SK-N-SH treated with all-trans-retinoic acid at 6 μM for 48 hours (cell line): ENCODE results near the gene ZNF230.

ENCODE experiments used
- ATAC-seq: fragments of 200-7000 bp; cut with Tn5 transposase; 3 replicates; pipeline ENCODE4 v1.9.1; 2020; ENCODE audit warnings: mild to moderate bottlenecking, moderate library complexity
- ESRRG ChIP-seq: fragments of 250-450 bp; sonication (Bioruptor Pico); IDR thresholded peaks from 2 replicates; pipeline ENCODE4 v1.6.1; 2021; ENCODE audit warnings: mild to moderate bottlenecking
- GLIS3 ChIP-seq: fragments of 250-450 bp; sonication (Bioruptor Pico); IDR thresholded peaks from 2 replicates; pipeline ENCODE4 v1.5.0; 2020; ENCODE audit warnings: mild to moderate bottlenecking, moderate library complexity
- ISL1 ChIP-seq: fragments of 250-450 bp; sonication (Bioruptor Pico); IDR thresholded peaks from 2 replicates; pipeline ENCODE4 v2.1.2; 2022; ENCODE audit warnings: mild to moderate bottlenecking, moderate library complexity
- OSR1 ChIP-seq: fragments of 250-450 bp; sonication (Bioruptor Pico); IDR thresholded peaks from 2 replicates; pipeline ENCODE4 v1.8.0; 2022; ENCODE audit warnings: moderate library complexity, mild to moderate bottlenecking, inconsistent platforms
- POU6F1 ChIP-seq: fragments of 250-450 bp; sonication (Bioruptor Pico); IDR thresholded peaks from 2 replicates; pipeline ENCODE4 v1.8.0; 2021; ENCODE audit warnings: low read depth, mild to moderate bottlenecking, moderate library complexity, borderline replicate concordance
- PPARA ChIP-seq: fragments of 250-450 bp; sonication (Bioruptor Pico); IDR thresholded peaks from 2 replicates; pipeline ENCODE4 v1.5.0; 2020; ENCODE audit warnings: mild to moderate bottlenecking, borderline replicate concordance
- RARB ChIP-seq: fragments of 250-450 bp; sonication (Bioruptor Pico); IDR thresholded peaks from 2 replicates; pipeline ENCODE4 v1.8.0; 2021; ENCODE audit warnings: mild to moderate bottlenecking, moderate library complexity
- SNAI2 ChIP-seq: fragments of 250-450 bp; sonication (Bioruptor Pico); IDR thresholded peaks from 2 replicates; pipeline ENCODE4 v1.5.0; 2020; ENCODE audit warnings: mild to moderate bottlenecking, moderate library complexity
- TCF4 ChIP-seq: fragments of 250-450 bp; sonication (Bioruptor Pico); IDR thresholded peaks from 2 replicates; pipeline ENCODE4 v1.8.0; 2021; ENCODE audit warnings: mild to moderate bottlenecking, moderate library complexity, borderline replicate concordance
- ZC3H10 ChIP-seq: fragments of 250-450 bp; sonication (Bioruptor Pico); IDR thresholded peaks from 2 replicates; pipeline ENCODE4 v1.5.1; 2021; ENCODE audit warnings: mild to moderate bottlenecking, moderate library complexity
- ZFP3 ChIP-seq: fragments of 250-450 bp; sonication (Bioruptor Pico); IDR thresholded peaks from 2 replicates; pipeline ENCODE4 v1.5.0; 2020; ENCODE audit warnings: mild to moderate bottlenecking, moderate library complexity
- ZFP30 ChIP-seq: fragments of 450-650 bp; formaldehyde crosslinking; IDR thresholded peaks from 2 replicates; pipeline ENCODE4 v1.5.0; 2022; ENCODE audit warnings: mild to moderate bottlenecking, moderate library complexity
- ZNF565 ChIP-seq: fragments of 450-650 bp; formaldehyde crosslinking; conservative IDR thresholded peaks from 2 replicates; pipeline ENCODE4 v1.5.0; 2020; ENCODE audit warnings: low read depth, mild to moderate bottlenecking, moderate library complexity
- ZNF70 ChIP-seq: fragments of 450-650 bp; formaldehyde crosslinking; IDR thresholded peaks from 2 replicates; pipeline ENCODE4 v1.5.0; 2020; ENCODE audit warnings: mild to moderate bottlenecking, moderate library complexity
- ZNF8 ChIP-seq: fragments of 450-650 bp; formaldehyde crosslinking; IDR thresholded peaks from 2 replicates; pipeline ENCODE4 v1.5.0; 2020; ENCODE audit warnings: mild to moderate bottlenecking, moderate library complexity
- TF ChIP-seq, protein P1 (sequence below): fragments of 250-450 bp; sonication (Bioruptor Pico); IDR thresholded peaks from 2 replicates; pipeline ENCODE4 v1.5.0; 2020; ENCODE audit warnings: mild to moderate bottlenecking, moderate library complexity
- TF ChIP-seq, protein P2 (sequence below): fragments of 250-450 bp; sonication (Bioruptor Pico); IDR thresholded peaks from 2 replicates; pipeline ENCODE4 v1.8.0; 2020; ENCODE audit warnings: mild to moderate bottlenecking, moderate library complexity, borderline replicate concordance
- TF ChIP-seq, protein P3 (sequence below): fragments of 250-450 bp; sonication (Bioruptor Pico); IDR thresholded peaks from 2 replicates; pipeline ENCODE4 v1.5.1; 2020; ENCODE audit warnings: low read depth, mild to moderate bottlenecking, moderate library complexity

ZNF230 gene

DNA sequence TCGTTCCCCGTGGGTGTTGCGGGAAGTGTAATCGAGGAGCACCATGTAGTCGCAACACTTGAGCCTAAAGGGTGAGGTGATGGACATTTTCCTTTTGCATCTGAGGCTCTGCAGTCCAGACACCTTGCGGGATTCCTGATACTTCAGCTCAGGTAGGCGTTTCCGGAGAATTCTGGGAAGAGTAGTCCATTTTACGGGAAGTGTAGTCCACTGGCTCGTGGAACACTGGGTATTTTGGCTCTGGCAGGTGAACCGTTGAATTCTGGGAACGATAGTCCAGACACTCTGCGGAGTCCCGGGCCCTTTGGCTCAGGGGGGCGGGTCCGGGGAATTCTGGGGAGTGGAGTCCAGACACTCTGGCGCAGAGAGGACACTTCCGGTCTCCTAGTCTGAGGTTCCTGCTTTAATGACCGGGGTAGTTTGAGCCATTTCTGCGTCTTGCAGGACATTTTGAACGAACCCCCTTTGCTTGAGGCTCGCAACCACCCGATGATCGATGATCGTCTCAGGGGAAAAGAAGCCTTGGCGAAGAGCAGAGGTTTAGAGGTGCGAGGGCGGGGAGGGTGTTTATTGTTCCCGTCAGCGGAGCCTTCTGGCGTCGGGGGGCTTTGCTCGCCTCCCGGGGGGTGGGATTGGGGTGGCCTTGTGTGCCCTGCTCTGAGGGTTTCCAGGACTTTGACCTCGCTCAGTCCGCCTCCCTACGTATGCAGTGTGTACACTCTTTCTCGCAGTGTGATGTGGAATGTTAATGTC is 49.1 kb downstream of the ZNF230 start, which contains the start of gene ZNF223:
Gene ZNF223, plus strand, starts transcription at position 387 of the 753 bp plus-strand sequence. CDS start 3,141 bp downstream, outside the sequence.
- TF ChIP-seq, protein P1, sequence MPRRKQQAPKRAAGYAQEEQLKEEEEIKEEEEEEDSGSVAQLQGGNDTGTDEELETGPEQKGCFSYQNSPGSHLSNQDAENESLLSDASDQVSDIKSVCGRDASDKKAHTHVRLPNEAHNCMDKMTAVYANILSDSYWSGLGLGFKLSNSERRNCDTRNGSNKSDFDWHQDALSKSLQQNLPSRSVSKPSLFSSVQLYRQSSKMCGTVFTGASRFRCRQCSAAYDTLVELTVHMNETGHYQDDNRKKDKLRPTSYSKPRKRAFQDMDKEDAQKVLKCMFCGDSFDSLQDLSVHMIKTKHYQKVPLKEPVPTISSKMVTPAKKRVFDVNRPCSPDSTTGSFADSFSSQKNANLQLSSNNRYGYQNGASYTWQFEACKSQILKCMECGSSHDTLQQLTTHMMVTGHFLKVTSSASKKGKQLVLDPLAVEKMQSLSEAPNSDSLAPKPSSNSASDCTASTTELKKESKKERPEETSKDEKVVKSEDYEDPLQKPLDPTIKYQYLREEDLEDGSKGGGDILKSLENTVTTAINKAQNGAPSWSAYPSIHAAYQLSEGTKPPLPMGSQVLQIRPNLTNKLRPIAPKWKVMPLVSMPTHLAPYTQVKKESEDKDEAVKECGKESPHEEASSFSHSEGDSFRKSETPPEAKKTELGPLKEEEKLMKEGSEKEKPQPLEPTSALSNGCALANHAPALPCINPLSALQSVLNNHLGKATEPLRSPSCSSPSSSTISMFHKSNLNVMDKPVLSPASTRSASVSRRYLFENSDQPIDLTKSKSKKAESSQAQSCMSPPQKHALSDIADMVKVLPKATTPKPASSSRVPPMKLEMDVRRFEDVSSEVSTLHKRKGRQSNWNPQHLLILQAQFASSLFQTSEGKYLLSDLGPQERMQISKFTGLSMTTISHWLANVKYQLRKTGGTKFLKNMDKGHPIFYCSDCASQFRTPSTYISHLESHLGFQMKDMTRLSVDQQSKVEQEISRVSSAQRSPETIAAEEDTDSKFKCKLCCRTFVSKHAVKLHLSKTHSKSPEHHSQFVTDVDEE (CRISPR knock-in tag), result 0 out of 2 replicates have a peak, but pooled peaks have one; percentile 41
- TF ChIP-seq OSR1 (CRISPR knock-in tag) (no peak), RARB (CRISPR knock-in tag) (no peak), POU6F1 (no peak), PPARA (CRISPR knock-in tag) (no peak), ESRRG (CRISPR knock-in tag) (no peak)
- TF ChIP-seq, protein P2, sequence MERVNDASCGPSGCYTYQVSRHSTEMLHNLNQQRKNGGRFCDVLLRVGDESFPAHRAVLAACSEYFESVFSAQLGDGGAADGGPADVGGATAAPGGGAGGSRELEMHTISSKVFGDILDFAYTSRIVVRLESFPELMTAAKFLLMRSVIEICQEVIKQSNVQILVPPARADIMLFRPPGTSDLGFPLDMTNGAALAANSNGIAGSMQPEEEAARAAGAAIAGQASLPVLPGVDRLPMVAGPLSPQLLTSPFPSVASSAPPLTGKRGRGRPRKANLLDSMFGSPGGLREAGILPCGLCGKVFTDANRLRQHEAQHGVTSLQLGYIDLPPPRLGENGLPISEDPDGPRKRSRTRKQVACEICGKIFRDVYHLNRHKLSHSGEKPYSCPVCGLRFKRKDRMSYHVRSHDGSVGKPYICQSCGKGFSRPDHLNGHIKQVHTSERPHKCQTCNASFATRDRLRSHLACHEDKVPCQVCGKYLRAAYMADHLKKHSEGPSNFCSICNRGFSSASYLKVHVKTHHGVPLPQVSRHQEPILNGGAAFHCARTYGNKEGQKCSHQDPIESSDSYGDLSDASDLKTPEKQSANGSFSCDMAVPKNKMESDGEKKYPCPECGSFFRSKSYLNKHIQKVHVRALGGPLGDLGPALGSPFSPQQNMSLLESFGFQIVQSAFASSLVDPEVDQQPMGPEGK (CRISPR knock-in tag), result no peak
- peak; percentile 100 for ATAC-seq

DNA sequence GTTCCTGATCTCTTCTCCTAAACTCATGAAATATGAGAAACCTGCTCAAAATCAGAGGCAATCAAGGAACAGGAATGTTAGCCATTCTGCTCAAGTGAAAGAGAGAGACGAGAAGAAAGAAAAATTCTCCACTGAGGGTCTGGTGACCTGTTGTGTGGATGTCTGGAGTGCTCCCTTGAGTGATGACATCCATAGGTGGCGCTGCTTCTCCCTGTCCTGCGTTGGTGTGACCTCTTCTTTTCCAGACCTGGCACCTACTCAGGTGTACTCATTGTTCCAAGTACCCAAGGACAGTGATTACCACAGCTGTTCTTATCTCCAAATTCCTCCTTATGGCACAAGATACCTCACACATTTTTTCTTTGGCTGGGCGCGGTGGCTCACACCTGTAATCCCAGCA is 53.1 kb downstream of the ZNF230 start:
- ATAC-seq, result no peak
- no peak for TF ChIP-seq POU6F1
- TF ChIP-seq RARB (CRISPR knock-in tag), result no peak
- no peak for TF ChIP-seq ZNF70 (CRISPR knock-in tag)

DNA sequence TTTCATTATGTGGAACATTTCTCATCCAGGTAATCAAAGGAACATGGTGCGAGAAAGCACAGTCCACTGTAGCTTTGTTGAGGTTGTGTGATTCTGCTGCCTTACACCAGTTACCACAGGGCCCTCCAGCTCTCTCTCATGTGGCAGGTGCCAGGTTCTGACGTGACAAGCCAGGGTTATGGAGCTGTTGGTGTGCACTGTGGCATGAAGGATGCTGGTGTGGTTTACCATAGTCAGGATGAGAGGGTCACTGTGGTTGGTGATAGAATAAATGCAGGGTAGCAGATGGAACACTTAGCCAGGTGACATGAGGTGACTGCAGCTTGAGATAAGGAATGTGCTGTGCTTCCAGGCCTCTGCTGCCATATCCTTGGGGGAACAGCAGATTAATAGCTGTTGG is 56.5 kb downstream of the ZNF230 start:
- TF ChIP-seq ZNF70 (CRISPR knock-in tag) (no peak), GLIS3 (CRISPR knock-in tag) (no peak), PPARA (CRISPR knock-in tag) (no peak), ZNF8 (no peak), POU6F1 (no peak), ZC3H10 (no peak), ZFP3 (no peak), ISL1 (CRISPR knock-in tag) (no peak), TCF4 (CRISPR knock-in tag) (no peak), SNAI2 (CRISPR knock-in tag) (no peak), ZFP30 (no peak), ZNF565 (CRISPR knock-in tag) (no peak)
- TF ChIP-seq, protein P1 (CRISPR knock-in tag), result no peak
- TF ChIP-seq, protein P3, sequence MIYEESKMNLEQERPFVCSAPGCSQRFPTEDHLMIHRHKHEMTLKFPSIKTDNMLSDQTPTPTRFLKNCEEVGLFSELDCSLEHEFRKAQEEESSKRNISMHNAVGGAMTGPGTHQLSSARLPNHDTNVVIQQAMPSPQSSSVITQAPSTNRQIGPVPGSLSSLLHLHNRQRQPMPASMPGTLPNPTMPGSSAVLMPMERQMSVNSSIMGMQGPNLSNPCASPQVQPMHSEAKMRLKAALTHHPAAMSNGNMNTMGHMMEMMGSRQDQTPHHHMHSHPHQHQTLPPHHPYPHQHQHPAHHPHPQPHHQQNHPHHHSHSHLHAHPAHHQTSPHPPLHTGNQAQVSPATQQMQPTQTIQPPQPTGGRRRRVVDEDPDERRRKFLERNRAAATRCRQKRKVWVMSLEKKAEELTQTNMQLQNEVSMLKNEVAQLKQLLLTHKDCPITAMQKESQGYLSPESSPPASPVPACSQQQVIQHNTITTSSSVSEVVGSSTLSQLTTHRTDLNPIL (CRISPR knock-in tag), result no peak
- TF ChIP-seq, protein P2 (CRISPR knock-in tag), result no peak
- ATAC-seq, result no peak
